Nephron progenitor cell (in vitro differentiated cells): ENCODE data around the gene EXOC6B.
A peak's percentile ranks its signal among the peaks of the same experiment; 100 is the strongest.

Source experiments
- DNase-seq: peaks from one replicate; pipeline ENCODE4 v3.0.0; 2021
- H3K27ac Mint-ChIP-seq: 2 replicates; pipeline ENCODE4 v1.8.0; 2021; ENCODE audit warnings: mild to moderate bottlenecking, moderate library complexity, mixed read lengths
- H3K27me3 Mint-ChIP-seq: 2 replicates; pipeline ENCODE4 v1.8.0; 2021; ENCODE audit warnings: mild to moderate bottlenecking, low read depth, mixed read lengths; ENCODE audit not compliant: poor library complexity
- H3K36me3 Mint-ChIP-seq: 2 replicates; pipeline ENCODE4 v1.8.0; 2021; ENCODE audit warnings: low read depth, mixed read lengths
- H3K4me1 Mint-ChIP-seq: 2 replicates; pipeline ENCODE4 v1.8.0; 2021; ENCODE audit warnings: mixed read lengths
- H3K4me3 Mint-ChIP-seq: 2 replicates; pipeline ENCODE4 v1.8.0; 2021; ENCODE audit warnings: mild to moderate bottlenecking, moderate library complexity, mixed read lengths
- H3K9me3 Mint-ChIP-seq: 2 replicates; pipeline ENCODE4 v1.8.0; 2021; ENCODE audit warnings: mild to moderate bottlenecking, moderate library complexity, mixed read lengths
- TF ChIP-seq, protein P1 (sequence below): fragments of 200-600 bp; sonication (generic); IDR thresholded peaks from 2 replicates; pipeline ENCODE4 v1.5.0; 2021; ENCODE audit warnings: antibody characterized with exemption

Gene EXOC6B

DNA sequence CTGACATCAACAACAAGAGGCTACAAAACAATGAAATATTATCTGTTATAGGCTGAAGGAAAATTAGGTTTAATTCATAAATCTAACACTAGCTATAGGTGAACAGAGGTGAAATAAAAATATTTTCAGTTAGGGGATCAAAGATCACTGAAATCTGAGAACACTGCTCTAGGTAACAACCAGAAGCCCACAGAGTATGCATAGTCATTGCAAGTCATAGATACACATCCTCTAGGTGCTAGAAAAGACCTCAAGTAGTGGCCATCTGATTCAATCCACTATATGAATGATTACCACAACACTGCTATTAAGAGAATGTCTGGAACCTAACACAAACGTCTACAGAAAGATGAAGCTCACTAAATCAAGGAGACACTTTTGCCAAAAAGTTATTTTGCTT is 413.6 kb downstream of the EXOC6B start:
- Mint-ChIP-seq H3K4me3 (no peak overlapping the region), H3K36me3 (no peaks in the 10 kb centered on the region), H3K4me1 (no peaks in the 10 kb centered on the region), H3K9me3 (peaks cover 5% of the 10 kb centered on the region), H3K27ac (no peak overlapping the region), H3K27me3 (no peaks in the 10 kb centered on the region)
- TF ChIP-seq, protein P1, sequence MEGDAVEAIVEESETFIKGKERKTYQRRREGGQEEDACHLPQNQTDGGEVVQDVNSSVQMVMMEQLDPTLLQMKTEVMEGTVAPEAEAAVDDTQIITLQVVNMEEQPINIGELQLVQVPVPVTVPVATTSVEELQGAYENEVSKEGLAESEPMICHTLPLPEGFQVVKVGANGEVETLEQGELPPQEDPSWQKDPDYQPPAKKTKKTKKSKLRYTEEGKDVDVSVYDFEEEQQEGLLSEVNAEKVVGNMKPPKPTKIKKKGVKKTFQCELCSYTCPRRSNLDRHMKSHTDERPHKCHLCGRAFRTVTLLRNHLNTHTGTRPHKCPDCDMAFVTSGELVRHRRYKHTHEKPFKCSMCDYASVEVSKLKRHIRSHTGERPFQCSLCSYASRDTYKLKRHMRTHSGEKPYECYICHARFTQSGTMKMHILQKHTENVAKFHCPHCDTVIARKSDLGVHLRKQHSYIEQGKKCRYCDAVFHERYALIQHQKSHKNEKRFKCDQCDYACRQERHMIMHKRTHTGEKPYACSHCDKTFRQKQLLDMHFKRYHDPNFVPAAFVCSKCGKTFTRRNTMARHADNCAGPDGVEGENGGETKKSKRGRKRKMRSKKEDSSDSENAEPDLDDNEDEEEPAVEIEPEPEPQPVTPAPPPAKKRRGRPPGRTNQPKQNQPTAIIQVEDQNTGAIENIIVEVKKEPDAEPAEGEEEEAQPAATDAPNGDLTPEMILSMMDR: no peak
- DNase-seq: no peak

DNA sequence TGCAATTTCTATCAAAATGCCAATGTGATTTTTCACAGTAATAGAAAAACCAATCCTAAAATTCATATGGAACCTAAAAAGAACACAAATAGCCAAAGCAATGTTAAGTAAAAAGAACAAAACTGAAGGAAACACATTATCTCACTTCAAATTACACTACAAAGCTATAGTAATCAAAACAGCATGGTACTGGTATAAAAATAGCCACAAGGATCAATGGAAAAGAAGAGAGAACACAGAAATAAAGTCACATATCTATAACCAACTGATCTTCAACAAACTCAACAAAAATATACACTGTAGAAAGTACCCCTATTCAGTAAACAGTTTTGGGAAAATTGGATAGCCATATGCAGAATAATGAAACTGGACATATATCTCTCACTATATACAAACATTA is 426.0 kb downstream of the EXOC6B start:
- Mint-ChIP-seq H3K4me3 (no peak overlapping the region), H3K9me3 (peaks cover 51% of the 10 kb centered on the region), H3K27ac (no peak overlapping the region), H3K27me3 (no peaks in the 10 kb centered on the region), H3K4me1 (no peaks in the 10 kb centered on the region), H3K36me3 (peaks cover 12% of the 10 kb centered on the region)
- DNase-seq: no peak
- TF ChIP-seq, protein P1: no peak

DNA sequence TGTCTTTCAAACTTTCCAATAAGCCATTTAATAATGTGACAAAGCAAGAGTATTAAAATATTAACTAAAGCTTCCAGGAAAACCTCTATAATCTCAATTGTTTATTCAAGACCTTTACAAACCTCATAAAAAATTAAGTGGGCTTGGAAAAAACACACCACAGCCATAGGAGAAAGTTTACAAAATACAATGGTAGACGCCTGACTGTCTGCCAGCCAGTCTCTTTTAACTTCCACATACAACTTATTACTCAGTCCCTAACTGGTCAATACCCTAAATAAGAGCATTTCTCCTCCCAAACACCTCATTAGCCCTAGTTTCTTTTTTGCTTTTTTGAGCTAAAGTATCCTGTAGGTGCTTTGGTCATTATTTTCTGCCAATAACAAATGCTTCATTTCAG is 430.7 kb downstream of the EXOC6B start:
- TF ChIP-seq, protein P1: no peak
- Mint-ChIP-seq H3K36me3 (peaks cover 9% of the 10 kb centered on the region), H3K4me3 (no peak overlapping the region), H3K4me1 (no peaks in the 10 kb centered on the region), H3K27me3 (no peaks in the 10 kb centered on the region), H3K9me3 (peaks cover 23% of the 10 kb centered on the region), H3K27ac (no peak overlapping the region)
- DNase-seq: no peak

GRCh38 chr2:72394541-72395070 is 431.2 kb downstream of the EXOC6B start:
- Mint-ChIP-seq H3K4me3 (no peak overlapping the region), H3K27me3 (no peaks in the 10 kb centered on the region), H3K27ac (peak overlapping the region; percentile 29), H3K36me3 (peaks cover 7% of the 10 kb centered on the region), H3K4me1 (no peaks in the 10 kb centered on the region), H3K9me3 (peaks cover 22% of the 10 kb centered on the region)
- no peak for DNase-seq
- TF ChIP-seq, protein P1: no peak

DNA sequence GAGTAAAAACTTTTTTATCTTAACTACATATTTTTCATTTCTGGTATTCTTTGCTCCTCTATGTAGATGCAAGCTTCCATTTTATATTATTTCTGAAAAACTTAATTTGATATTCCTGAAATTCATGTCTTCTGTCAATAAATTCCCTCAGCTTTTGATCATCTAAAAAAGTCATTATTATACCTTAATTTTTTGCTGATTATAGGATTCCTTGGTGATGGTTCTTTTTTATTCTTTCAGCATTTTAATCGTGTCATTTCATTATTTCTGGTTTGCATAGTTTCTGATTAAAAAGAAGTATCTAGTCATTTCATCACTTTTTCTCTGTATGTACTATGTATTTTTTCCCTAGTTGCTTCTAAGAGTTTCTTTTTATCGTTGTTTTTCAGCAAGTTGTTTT is 436.4 kb downstream of the EXOC6B start:
- H3K4me3 Mint-ChIP-seq: no peak overlapping the region
- H3K36me3 Mint-ChIP-seq: peaks cover 14% of the 10 kb centered on the region
- H3K27ac Mint-ChIP-seq: no peak overlapping the region
- TF ChIP-seq, protein P1: no peak
- H3K4me1 Mint-ChIP-seq: no peaks in the 10 kb centered on the region
- peaks cover 45% of the 10 kb centered on the region for H3K9me3 Mint-ChIP-seq
- no peak for DNase-seq
- H3K27me3 Mint-ChIP-seq: no peaks in the 10 kb centered on the region

- Mint-ChIP-seq H3K4me1 (no peaks in the 10 kb centered on the region), H3K4me3 (no peak overlapping the region), H3K36me3 (peaks cover 17% of the 10 kb centered on the region), H3K27ac (no peak overlapping the region), H3K27me3 (no peaks in the 10 kb centered on the region), H3K9me3 (peaks cover 55% of the 10 kb centered on the region)
- DNase-seq: no peak
- TF ChIP-seq, protein P1: no peak
Measured at GRCh38 chr2:72388263-72388662, 437.6 kb downstream of the EXOC6B start.
